ENCODE results near the gene NEDD4.

NEDD4 gene

GRCh38 chr15:56038015-56038414, 44.6 kb upstream of the NEDD4 start:
- no peak overlapping the region for H3K27ac Mint-ChIP-seq
- DNase-seq = no peak
- H3K9me3 Mint-ChIP-seq = no peaks in the 10 kb centered on the region

GRCh38 chr15:56036546-56037067, 43.2 kb upstream of the NEDD4 start:
- H3K27me3 Mint-ChIP-seq (ENCODE audit: low read depth, poor library complexity) = peaks cover 12% of the 10 kb centered on the region
- no peak overlapping the region for H3K27ac Mint-ChIP-seq
- TF ChIP-seq CTCF (IDR thresholded peaks at IDR 0.05) = no peak
- no peaks in the 10 kb centered on the region for H3K9me3 Mint-ChIP-seq
- peaks cover 4% of the 10 kb centered on the region for H3K4me1 Mint-ChIP-seq
- no peak for DNase-seq
- H3K36me3 Mint-ChIP-seq (ENCODE audit: low read depth) = no peaks in the 10 kb centered on the region
- no peak overlapping the region for H3K4me3 Mint-ChIP-seq

More at GRCh38 chr15:56038015-56038414, 44.6 kb upstream of the NEDD4 start:
- Mint-ChIP-seq H3K4me3 (no peak overlapping the region), H3K4me1 (peaks cover 14% of the 10 kb centered on the region), H3K27me3 (ENCODE audit: low read depth, poor library complexity) (peaks cover 9% of the 10 kb centered on the region), H3K36me3 (ENCODE audit: low read depth) (no peaks in the 10 kb centered on the region)
- no peak for TF ChIP-seq CTCF (IDR thresholded peaks at IDR 0.05)

- no peaks in the 10 kb centered on the region for H3K4me1 Mint-ChIP-seq
- H3K27me3 Mint-ChIP-seq (ENCODE audit: low read depth, poor library complexity) = peaks cover 16% of the 10 kb centered on the region
Measured at GRCh38 chr15:56035166-56035565, 41.8 kb upstream of the NEDD4 start.

GRCh38 chr15:56034514-56034913, 41.1 kb upstream of the NEDD4 start:
- no peak overlapping the region for H3K4me3 Mint-ChIP-seq
- H3K4me1 Mint-ChIP-seq = no peaks in the 10 kb centered on the region
- no peak for TF ChIP-seq CTCF (IDR thresholded peaks at IDR 0.05)
- no peak for DNase-seq
- H3K27me3 Mint-ChIP-seq (ENCODE audit: low read depth, poor library complexity) = peaks cover 16% of the 10 kb centered on the region
- no peaks in the 10 kb centered on the region for H3K36me3 Mint-ChIP-seq (ENCODE audit: low read depth)
- H3K9me3 Mint-ChIP-seq = no peaks in the 10 kb centered on the region
- no peak overlapping the region for H3K27ac Mint-ChIP-seq

More at GRCh38 chr15:56035166-56035565, 41.8 kb upstream of the NEDD4 start:
- Mint-ChIP-seq H3K27ac (peak overlapping the region; percentile 17), H3K4me3 (no peak overlapping the region), H3K9me3 (no peaks in the 10 kb centered on the region), H3K36me3 (ENCODE audit: low read depth) (no peaks in the 10 kb centered on the region)
- TF ChIP-seq CTCF (IDR thresholded peaks at IDR 0.05) = no peak
- DNase-seq = no peak

- no peaks in the 10 kb centered on the region for H3K36me3 Mint-ChIP-seq (ENCODE audit: low read depth)
- no peak overlapping the region for H3K27ac Mint-ChIP-seq
- H3K4me1 Mint-ChIP-seq = no peaks in the 10 kb centered on the region
- peaks cover 13% of the 10 kb centered on the region for H3K27me3 Mint-ChIP-seq (ENCODE audit: low read depth, poor library complexity)
- TF ChIP-seq CTCF (IDR thresholded peaks at IDR 0.05) = no peak
- no peak overlapping the region for H3K4me3 Mint-ChIP-seq
- DNase-seq = no peak
- no peaks in the 10 kb centered on the region for H3K9me3 Mint-ChIP-seq
Measured at GRCh38 chr15:56032373-56032772, 39.0 kb upstream of the NEDD4 start.

GRCh38 chr15:56031836-56032235, 38.4 kb upstream of the NEDD4 start:
- Mint-ChIP-seq H3K36me3 (ENCODE audit: low read depth) (no peaks in the 10 kb centered on the region), H3K9me3 (no peaks in the 10 kb centered on the region), H3K4me1 (no peaks in the 10 kb centered on the region), H3K4me3 (no peak overlapping the region), H3K27me3 (ENCODE audit: low read depth, poor library complexity) (peaks cover 14% of the 10 kb centered on the region), H3K27ac (no peak overlapping the region)
- no peak for TF ChIP-seq CTCF (IDR thresholded peaks at IDR 0.05)
- DNase-seq = no peak
